GM12873 (cell line): ENCODE data around the gene SLC15A3.
A peak's percentile ranks its signal among the peaks of the same experiment; 100 is the strongest.

Experiments used
- TF ChIP-seq, protein P1 (sequence below): IDR thresholded peaks from 2 replicates; pipeline ENCODE4 v1.5.1; 2012; ENCODE audit warnings: low read depth, mild to moderate bottlenecking, moderate library complexity, low read length, control low read depth; ENCODE audit not compliant: insufficient read depth; ENCODE audit errors: missing control alignments

Gene SLC15A3

DNA sequence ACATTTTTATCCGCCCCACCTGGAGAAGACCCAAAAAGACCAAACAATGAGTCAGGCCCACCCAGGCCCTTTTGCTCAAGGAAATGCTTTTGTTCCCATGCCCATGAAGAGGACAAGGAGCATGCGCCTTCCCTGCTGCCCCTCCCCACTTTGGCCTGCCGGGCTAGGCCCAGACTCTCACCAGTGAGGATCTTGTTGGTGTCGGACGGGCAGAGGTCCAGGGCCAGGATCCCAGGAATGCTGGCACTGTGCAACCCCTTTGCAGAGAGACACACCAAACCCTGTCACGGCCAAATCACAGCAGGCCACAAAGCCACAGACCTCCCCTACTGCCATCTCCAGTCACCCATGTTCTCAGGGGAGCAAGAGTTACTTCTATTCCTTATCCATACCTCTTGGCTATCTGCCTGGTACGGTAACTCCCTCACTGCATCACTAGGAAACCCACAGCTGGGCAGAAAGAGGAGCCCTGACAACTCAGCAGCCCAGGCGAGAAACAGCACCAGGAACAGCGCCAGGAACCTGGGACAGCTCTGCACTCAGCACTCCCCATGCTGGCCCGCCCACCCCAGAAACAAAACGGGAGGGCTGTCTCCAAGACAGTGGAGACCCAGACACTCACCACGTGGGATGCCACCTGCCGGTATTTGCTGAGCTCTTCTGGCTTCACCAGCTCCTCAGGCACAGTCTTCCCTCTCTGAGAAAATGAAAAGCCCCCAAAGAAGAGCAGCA is 51.1 kb downstream of the SLC15A3 start:
- TF ChIP-seq, protein P1, sequence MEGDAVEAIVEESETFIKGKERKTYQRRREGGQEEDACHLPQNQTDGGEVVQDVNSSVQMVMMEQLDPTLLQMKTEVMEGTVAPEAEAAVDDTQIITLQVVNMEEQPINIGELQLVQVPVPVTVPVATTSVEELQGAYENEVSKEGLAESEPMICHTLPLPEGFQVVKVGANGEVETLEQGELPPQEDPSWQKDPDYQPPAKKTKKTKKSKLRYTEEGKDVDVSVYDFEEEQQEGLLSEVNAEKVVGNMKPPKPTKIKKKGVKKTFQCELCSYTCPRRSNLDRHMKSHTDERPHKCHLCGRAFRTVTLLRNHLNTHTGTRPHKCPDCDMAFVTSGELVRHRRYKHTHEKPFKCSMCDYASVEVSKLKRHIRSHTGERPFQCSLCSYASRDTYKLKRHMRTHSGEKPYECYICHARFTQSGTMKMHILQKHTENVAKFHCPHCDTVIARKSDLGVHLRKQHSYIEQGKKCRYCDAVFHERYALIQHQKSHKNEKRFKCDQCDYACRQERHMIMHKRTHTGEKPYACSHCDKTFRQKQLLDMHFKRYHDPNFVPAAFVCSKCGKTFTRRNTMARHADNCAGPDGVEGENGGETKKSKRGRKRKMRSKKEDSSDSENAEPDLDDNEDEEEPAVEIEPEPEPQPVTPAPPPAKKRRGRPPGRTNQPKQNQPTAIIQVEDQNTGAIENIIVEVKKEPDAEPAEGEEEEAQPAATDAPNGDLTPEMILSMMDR: no peak

DNA sequence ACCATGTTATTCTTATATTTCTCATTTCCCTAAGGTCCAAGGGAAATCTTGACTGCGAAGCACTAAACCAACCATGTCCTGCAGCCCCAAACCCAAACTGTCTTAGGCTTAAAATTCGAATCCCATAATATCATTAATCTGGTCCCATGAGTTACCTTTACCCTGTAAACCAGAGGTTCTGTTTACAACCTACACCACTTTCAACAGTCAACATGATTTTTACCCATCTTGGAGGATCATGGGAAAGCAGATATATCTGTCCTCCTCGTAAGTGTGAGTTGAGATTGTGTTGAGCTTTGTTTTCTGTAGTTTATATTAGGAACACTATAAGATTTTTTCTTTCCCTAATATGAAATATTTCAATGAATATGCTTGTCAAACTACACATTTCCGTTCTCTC is 52.0 kb downstream of the SLC15A3 start:
- TF ChIP-seq, protein P1: no peak

DNA sequence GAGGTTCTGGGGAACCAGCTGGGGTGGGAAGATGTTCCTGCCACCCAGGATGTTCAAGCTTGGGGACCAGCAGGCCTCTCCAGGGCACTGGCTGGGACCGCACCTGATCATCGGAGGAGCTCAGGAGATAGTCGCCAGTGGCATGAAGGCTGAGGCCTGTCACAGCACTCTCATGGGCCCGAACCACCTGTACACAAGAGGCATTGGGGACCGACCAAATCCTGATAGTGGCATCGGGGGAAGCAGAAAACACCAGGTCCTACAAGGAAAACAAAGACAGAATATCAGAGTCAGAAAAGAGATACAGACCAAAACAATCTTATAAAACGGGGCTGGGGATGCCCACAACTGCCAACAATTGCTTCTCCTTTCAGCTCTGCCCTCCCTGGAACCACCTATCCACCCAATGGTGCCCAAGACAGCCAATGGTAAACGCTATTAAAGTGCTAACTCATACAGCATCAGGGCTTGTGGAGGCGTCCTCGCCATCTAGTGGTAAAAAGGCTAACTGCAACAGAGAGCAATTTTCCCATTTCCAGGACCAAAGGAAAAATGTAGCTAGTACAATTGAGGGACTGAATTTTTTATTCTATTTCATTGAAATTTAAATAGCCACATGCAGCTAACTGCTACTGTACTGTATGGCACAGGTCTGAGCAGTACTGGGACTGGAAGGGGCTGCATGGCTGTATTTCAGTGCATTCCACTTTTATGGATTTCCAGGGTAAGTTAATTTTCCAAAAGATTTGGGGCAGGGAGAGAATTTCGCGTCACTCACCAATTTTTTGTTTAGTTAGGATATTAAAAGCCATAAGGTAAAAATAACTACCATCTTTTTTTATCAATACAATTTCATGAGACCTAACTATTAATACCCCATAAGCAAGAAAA is 52.7 kb downstream of the SLC15A3 start:
- TF ChIP-seq, protein P1: peak; percentile 93

DNA sequence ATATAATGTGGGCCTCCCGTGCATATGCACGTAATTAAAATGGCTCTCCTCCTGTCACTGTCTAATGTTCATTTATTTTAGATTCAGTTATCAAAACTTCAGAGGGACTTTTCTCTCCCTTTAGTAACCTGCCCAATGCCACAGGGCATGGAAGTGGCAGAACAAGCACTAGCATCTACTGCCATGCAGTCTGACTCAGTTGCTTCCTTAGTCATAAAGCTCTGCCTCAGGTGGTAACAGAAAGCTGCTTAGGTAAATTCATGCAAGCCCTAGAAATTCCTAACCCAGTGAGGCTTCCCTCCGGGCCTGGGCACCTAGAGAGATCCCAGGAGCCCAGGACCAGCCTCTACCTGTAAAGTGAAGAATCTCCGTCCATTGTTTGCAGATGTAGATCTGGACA is 54.5 kb downstream of the SLC15A3 start:
- TF ChIP-seq, protein P1: no peak

- TF ChIP-seq, protein P1: no peak
Measured at GRCh38 chr11:60895687-60896086, 56.3 kb downstream of the SLC15A3 start.

DNA sequence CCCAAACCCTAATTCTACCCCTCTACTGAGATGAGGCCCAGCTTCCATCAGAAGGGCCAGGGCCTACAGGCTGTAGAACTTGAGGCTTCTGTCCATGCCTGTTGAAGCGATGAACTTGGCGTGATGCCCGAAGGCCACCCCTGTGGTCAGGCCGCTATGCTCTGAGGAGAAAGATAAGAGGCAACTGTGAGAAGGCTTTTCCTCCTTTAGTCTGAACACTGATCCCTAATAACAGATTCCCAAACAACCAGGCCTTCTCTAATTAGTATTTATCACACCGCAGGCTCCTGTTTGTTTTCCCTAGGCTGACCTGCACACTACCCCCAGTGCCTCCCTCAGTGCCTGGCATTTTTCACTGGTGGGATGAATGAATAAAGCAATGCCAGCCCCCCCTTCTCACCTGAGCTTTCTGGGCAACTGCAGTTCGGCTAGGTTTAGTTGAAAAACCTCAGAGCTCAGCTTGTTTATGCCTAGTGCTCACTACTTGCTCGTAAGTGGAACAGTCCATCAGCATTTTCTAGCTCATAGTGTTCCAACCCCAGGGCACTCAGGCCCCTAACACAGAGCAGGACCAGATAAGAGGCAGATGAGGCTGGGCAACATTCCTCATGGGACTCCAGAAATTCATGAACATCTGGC is 60.8 kb downstream of the SLC15A3 start:
- TF ChIP-seq, protein P1: no peak

- TF ChIP-seq, protein P1: no peak
Measured at GRCh38 chr11:60890696-60891095, 61.3 kb downstream of the SLC15A3 start.
